Keratinocyte (primary cell): ENCODE results near the gene UROD. TPM values are rescaled to one million over a fixed set of nuclear protein-coding genes. Genes with fewer than 3 reads are reported as not detected.

Source experiments
- DNase-seq: peaks from one replicate; pipeline ENCODE4 v3.0.0-alpha.2; 2011; ENCODE audit warnings: low read depth, missing footprints, low spot score
- FAIRE-seq: peaks from 2 replicates; lab custom pipeline; 2011; peaks lifted over from hg19 to GRCh38; lab: Jason Lieb, UNC
- H2AFZ ChIP-seq: 2 replicates; pipeline ENCODE4 v1.6.0; 2012; ENCODE audit warnings: low read length, control low read depth, inconsistent platforms; ENCODE audit not compliant: control insufficient read depth
- H3K27ac ChIP-seq: 2 replicates; pipeline ENCODE4 v1.5.1; 2011; ENCODE audit warnings: low read length; ENCODE audit not compliant: control insufficient read depth, insufficient read depth
- H3K27me3 ChIP-seq: 3 replicates; pipeline ENCODE4 v1.6.0; 2011; ENCODE audit warnings: low read length; ENCODE audit not compliant: control insufficient read depth, insufficient read depth; ENCODE audit errors: extremely low read depth
- H3K36me3 ChIP-seq, 2 experiments: 2 replicates in 1 of 2; 3 replicates in 1 of 2; pipeline ENCODE4 v1.5.1; 2011; ENCODE audit warnings: low read length in 2 of 2, mild to moderate bottlenecking in 1 of 2; ENCODE audit not compliant: control insufficient read depth in 2 of 2, insufficient read depth in 2 of 2; ENCODE audit errors: extremely low read depth in 1 of 2
- H3K4me1 ChIP-seq: 3 replicates; pipeline ENCODE4 v1.5.1; 2011; ENCODE audit warnings: low read length; ENCODE audit not compliant: control insufficient read depth, insufficient read depth; ENCODE audit errors: extremely low read depth
- H3K4me2 ChIP-seq: 3 replicates; pipeline ENCODE4 v1.6.0; 2011; ENCODE audit warnings: low read depth, low read length; ENCODE audit not compliant: control insufficient read depth, insufficient read depth; ENCODE audit errors: extremely low read depth
- H3K4me3 ChIP-seq, 3 experiments: fragments of 200-600 bp in 1 of 3; sonication (generic) in 1 of 3; 2 replicates in 2 of 3; 3 replicates in 1 of 3; pipeline ENCODE4 v1.5.1; 2011 to 2016; ENCODE audit warnings: low read length in 3 of 3, mild to moderate bottlenecking in 3 of 3, control low read depth in 2 of 3, inconsistent platforms in 1 of 3, low read depth in 1 of 3, mixed read lengths in 1 of 3, mixed run types in 1 of 3, moderate library complexity in 1 of 3; ENCODE audit not compliant: control insufficient read depth in 2 of 3, insufficient read depth in 2 of 3; ENCODE audit errors: extremely low read depth in 1 of 3
- H3K79me2 ChIP-seq: 2 replicates; pipeline ENCODE4 v1.6.0; 2012; ENCODE audit warnings: low read length; ENCODE audit not compliant: control insufficient read depth, insufficient read depth
- H3K9ac ChIP-seq: 3 replicates; pipeline ENCODE4 v1.6.0; 2011; ENCODE audit warnings: low read length; ENCODE audit not compliant: control insufficient read depth, insufficient read depth; ENCODE audit errors: extremely low read depth
- H3K9me1 ChIP-seq: 3 replicates; pipeline ENCODE4 v1.6.0; 2011; ENCODE audit warnings: low read length; ENCODE audit not compliant: control insufficient read depth, insufficient read depth; ENCODE audit errors: extremely low read depth
- H3K9me3 ChIP-seq: 2 replicates; pipeline ENCODE4 v1.5.1; 2012; ENCODE audit warnings: low read depth, low read length; ENCODE audit not compliant: control insufficient read depth
- H4K20me1 ChIP-seq: 3 replicates; pipeline ENCODE4 v1.6.0; 2011; ENCODE audit warnings: low read length; ENCODE audit not compliant: control insufficient read depth, insufficient read depth; ENCODE audit errors: extremely low read depth
- CTCF ChIP-seq, 3 experiments: IDR thresholded peaks in 1 of 3; conservative IDR thresholded peaks in 1 of 3; optimal IDR thresholded peaks in 1 of 3; 2 replicates in 2 of 3; 3 replicates in 1 of 3; pipeline versions ENCODE3 to v1.5.1; 2011; ENCODE audit warnings: low read length in 3 of 3, mild to moderate bottlenecking in 3 of 3, moderate library complexity in 2 of 3, control low read depth in 1 of 3, inconsistent platforms in 1 of 3; ENCODE audit not compliant: insufficient read depth in 2 of 3; ENCODE audit errors: extremely low read depth in 1 of 3
- EZH2 ChIP-seq: IDR thresholded peaks from one replicate; pipeline ENCODE4 v1.6.1; 2012; ENCODE audit warnings: inconsistent platforms, mild to moderate bottlenecking, low read length, moderate library complexity
- dilution Hi-C: fragments of 300-500 bp; cut with MboI; formaldehyde crosslinking; loops from one replicate; pipeline ENCODE4 v1.7.0; 2020; ENCODE audit warnings: low sequenced_read_pairs; ENCODE audit not compliant: extremely low pct_ligation_motif_present
- polyA plus RNA-seq, 5 experiments: library from polyadenylated mRNA; depleted of rRNA in 3 of 5; stranded (reverse) in 3 of 5; stranded (forward) in 1 of 5; unstranded in 1 of 5; fragments of >200 nt; gene quantifications; 1 replicate in 1 of 5; 2 replicates in 3 of 5; 3 replicates in 1 of 5; pipeline versions ENCODE4 v1.2.1 to v1.2.3, GENCODE V29; 2011 to 2012; ENCODE audit warnings: missing spikeins in 2 of 5, low read depth in 1 of 5, low replicate concordance in 1 of 5

UROD gene
- polyA plus RNA-seq, 1 donor (not counting 4 experiments of a cell fraction or from before 2014, with no cell fraction given): 157 TPM

DNA sequence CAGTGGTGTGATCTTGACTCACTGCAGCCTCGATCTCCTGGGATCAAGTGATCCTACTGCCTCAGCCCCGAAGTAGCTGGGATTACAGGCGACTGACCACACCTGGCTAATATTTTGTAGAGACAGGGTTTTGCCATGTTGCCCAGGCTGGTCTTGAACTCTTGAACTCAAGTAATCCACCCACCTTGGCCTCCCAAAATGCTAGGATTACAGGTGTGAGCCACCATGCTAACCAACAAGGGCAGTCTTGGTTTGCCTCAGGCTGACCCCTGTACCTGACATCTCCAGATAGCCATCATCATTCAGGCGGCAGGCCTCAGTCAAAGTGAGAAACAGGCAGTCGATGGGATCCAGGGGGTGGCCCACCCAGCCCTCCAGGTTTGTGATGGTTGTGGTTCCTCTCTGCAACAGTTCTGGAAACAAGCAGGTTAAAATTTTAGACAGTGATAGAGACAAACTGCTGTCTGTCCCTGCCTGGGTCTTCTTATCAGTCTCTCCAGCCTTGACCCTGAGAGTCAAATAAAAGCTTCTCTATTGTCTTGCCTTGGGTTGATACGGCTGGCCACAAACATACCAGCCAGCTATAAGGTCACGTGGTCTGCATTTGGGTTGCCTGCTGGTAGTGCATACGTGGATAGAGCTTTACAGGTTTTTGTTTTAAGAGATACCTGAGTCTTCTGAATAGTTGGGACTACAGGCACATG is 26.8 kb downstream of the UROD start:
- no peak for FAIRE-seq
- no peak overlapping the region for H3K4me2 ChIP-seq
- dilution Hi-C loops: no loop called here
- DNase-seq: no peak
- H4K20me1 ChIP-seq: no peaks in the 10 kb centered on the region
- H3K4me3 ChIP-seq: no peak overlapping the region
- no peaks in the 10 kb centered on the region for H3K27me3 ChIP-seq
- H3K36me3 ChIP-seq: no peaks in the 10 kb centered on the region
- no peak for TF ChIP-seq EZH2
- no peak for TF ChIP-seq CTCF (optimal IDR thresholded peaks at IDR 0.05 in 1 of 3, IDR thresholded peaks at IDR 0.05 in 1 of 3, conservative IDR thresholded peaks at IDR 0.05 in 1 of 3; ENCODE audit: extremely low read depth in 1 of 3, insufficient read depth in 2 of 3, low read length in 3 of 3)
- H3K9me1 ChIP-seq: no peaks in the 10 kb centered on the region
- no peaks in the 10 kb centered on the region for H3K4me1 ChIP-seq
- H2AFZ ChIP-seq: no peak overlapping the region
- H3K9me3 ChIP-seq: no peaks in the 10 kb centered on the region
- no peaks in the 10 kb centered on the region for H3K79me2 ChIP-seq
- H3K9ac ChIP-seq: no peak overlapping the region
- no peak overlapping the region for H3K27ac ChIP-seq

- no peaks in the 10 kb centered on the region for H3K36me3 ChIP-seq
- FAIRE-seq (no peak), DNase-seq (no peak)
- no peaks in the 10 kb centered on the region for H3K9me1 ChIP-seq
- dilution Hi-C loops: no loop called here
- no peak overlapping the region for H3K27ac ChIP-seq
- no peaks in the 10 kb centered on the region for H3K9me3 ChIP-seq
- no peaks in the 10 kb centered on the region for H3K27me3 ChIP-seq
- H3K9ac ChIP-seq: no peak overlapping the region
- no peak overlapping the region for H3K4me2 ChIP-seq
- no peaks in the 10 kb centered on the region for H4K20me1 ChIP-seq
- H3K4me3 ChIP-seq: no peak overlapping the region
- no peaks in the 10 kb centered on the region for H3K4me1 ChIP-seq
- no peak overlapping the region for H2AFZ ChIP-seq
- no peaks in the 10 kb centered on the region for H3K79me2 ChIP-seq
- TF ChIP-seq CTCF (optimal IDR thresholded peaks at IDR 0.05 in 1 of 3, IDR thresholded peaks at IDR 0.05 in 1 of 3, conservative IDR thresholded peaks at IDR 0.05 in 1 of 3; ENCODE audit: extremely low read depth in 1 of 3, insufficient read depth in 2 of 3, low read length in 3 of 3) (no peak), EZH2 (no peak)
Measured at GRCh38 chr1:45040297-45040696, 28.2 kb downstream of the UROD start.
